Omental fat pad (tissue), 4 donors: Measurements from ENCODE around the gene PLXNA1. TPM values are rescaled to one million over a fixed set of nuclear protein-coding genes. Genes with fewer than 3 reads are reported as not detected.

ENCODE experiments used
- ATAC-seq: fragments of 150-250 bp; one replicate; pipeline ENCODE4 v1.9.1; 2016; ENCODE audit warnings: mild to moderate bottlenecking, moderate library complexity; ENCODE audit not compliant: low FRiP score
- DNase-seq: peaks from one replicate; pipeline ENCODE4 v3.0.0-alpha.2; 2019; ENCODE audit warnings: low spot score
- total RNA-seq, 4 donors: library from RNA; depleted of rRNA; stranded (reverse); fragments of >200 nt; gene quantifications; one replicate each; pipeline ENCODE4 v1.1.0, GENCODE V29; 2016
- TF ChIP-seq, protein P1 (sequence below), 3 donors: fragments of 450-650 bp; IDR thresholded peaks; one replicate each; pipeline ENCODE4 v1.5.1; 2016 to 2017; ENCODE audit warnings: antibody characterized with exemption in 3 of 3, mild to moderate bottlenecking in 3 of 3, moderate library complexity in 2 of 3

The PLXNA1 gene
- total RNA-seq, 4 donors from 2014 or later: 21.7 to 56.4 (median 37.3) TPM

GRCh38 chr3:126991366-126992200 is 8.7 kb downstream of the PLXNA1 start:
- ATAC-seq: no peak
- DNase-seq: no peak
- TF ChIP-seq, protein P1, sequence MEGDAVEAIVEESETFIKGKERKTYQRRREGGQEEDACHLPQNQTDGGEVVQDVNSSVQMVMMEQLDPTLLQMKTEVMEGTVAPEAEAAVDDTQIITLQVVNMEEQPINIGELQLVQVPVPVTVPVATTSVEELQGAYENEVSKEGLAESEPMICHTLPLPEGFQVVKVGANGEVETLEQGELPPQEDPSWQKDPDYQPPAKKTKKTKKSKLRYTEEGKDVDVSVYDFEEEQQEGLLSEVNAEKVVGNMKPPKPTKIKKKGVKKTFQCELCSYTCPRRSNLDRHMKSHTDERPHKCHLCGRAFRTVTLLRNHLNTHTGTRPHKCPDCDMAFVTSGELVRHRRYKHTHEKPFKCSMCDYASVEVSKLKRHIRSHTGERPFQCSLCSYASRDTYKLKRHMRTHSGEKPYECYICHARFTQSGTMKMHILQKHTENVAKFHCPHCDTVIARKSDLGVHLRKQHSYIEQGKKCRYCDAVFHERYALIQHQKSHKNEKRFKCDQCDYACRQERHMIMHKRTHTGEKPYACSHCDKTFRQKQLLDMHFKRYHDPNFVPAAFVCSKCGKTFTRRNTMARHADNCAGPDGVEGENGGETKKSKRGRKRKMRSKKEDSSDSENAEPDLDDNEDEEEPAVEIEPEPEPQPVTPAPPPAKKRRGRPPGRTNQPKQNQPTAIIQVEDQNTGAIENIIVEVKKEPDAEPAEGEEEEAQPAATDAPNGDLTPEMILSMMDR (IDR thresholded peaks at IDR 0.05): no peak

DNA sequence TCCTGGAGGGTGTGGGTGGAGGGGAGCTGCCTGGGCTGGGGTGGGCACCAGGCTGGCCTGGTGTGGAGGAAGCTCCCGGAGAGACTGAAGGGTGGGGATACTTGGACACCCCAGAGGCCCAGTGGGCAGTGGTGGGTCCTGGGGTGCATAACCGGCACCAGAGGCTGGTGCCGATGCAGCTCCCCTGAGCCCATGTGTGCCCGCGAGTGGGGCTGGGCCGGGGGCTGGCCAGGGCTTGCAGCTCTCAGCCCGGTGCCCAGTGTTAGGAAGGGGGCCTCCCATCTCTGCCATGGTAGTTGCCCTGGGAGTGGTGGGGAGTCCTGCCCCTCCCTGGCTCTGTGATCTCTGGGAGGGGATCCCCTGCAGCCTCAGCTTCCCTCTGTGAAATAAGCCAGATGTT is 9.3 kb downstream of the PLXNA1 start:
- TF ChIP-seq, protein P1 (IDR thresholded peaks at IDR 0.05): no peak
- ATAC-seq: no peak

GRCh38 chr3:126992776-126993175 is 9.9 kb downstream of the PLXNA1 start:
- DNase-seq (no peak), ATAC-seq (no peak)
- TF ChIP-seq, protein P1 (IDR thresholded peaks at IDR 0.05): no peak

More for the DNA sequence above, 9.3 kb downstream of the PLXNA1 start:
- no peak for DNase-seq

GRCh38 chr3:126993436-126993835 is 10.5 kb downstream of the PLXNA1 start:
- DNase-seq (no peak), ATAC-seq (no peak)
- TF ChIP-seq, protein P1 (IDR thresholded peaks at IDR 0.05): no peak

GRCh38 chr3:126994661-126995245 is 11.8 kb downstream of the PLXNA1 start:
- no peak for DNase-seq
- TF ChIP-seq, protein P1 (IDR thresholded peaks at IDR 0.05): no peak

GRCh38 chr3:126995254-126995780 is 12.4 kb downstream of the PLXNA1 start:
- DNase-seq: no peak
- ATAC-seq: no peak
- TF ChIP-seq, protein P1 (IDR thresholded peaks at IDR 0.05): no peak

More at GRCh38 chr3:126994661-126995245, 11.8 kb downstream of the PLXNA1 start:
- no peak for ATAC-seq
